SU-DHL-6 (cell line): Measurements from ENCODE around the gene ESR1.

Source experiments
- CTCF ChIP-seq: fragments of 200-600 bp; sonication (generic); IDR thresholded peaks from one replicate; pipeline ENCODE4 v1.5.1; 2017; ENCODE audit warnings: antibody characterized with exemption, mild to moderate bottlenecking, low read length, moderate library complexity; ENCODE audit not compliant: insufficient read depth, poor library complexity, severe bottlenecking
- EZH2phosphoT487 ChIP-seq: fragments of 200-600 bp; sonication (generic), shearing (Covaris generic); conservative IDR thresholded peaks from 2 replicates; pipeline ENCODE4 v1.6.1; 2018; ENCODE audit warnings: mild to moderate bottlenecking, antibody characterized with exemption, low read length, moderate library complexity, mixed read lengths

GRCh38 chr6:151875524-151875923 lies 68.0 kb downstream of the ESR1 start:
- TF ChIP-seq CTCF (no peak), EZH2phosphoT487 (no peak)
